Stimulated activated CD4-positive, alpha-beta T cell treated with anti-CD3 and anti-CD28 coated beads, Interleukin-4, amount 100 ng/mL, for 4 hours (primary cell): ENCODE results near the gene LDB3.
"Not testable (repeated sequence)": the region's sequence is repeated elsewhere in the genome, so short reads cannot be mapped to it uniquely, and the experiment has no call there.

ENCODE experiments used
- DNase-seq, 2 experiments: peaks; one replicate each; pipeline ENCODE4 v3.0.0-alpha.2; 2020

Gene LDB3

DNA sequence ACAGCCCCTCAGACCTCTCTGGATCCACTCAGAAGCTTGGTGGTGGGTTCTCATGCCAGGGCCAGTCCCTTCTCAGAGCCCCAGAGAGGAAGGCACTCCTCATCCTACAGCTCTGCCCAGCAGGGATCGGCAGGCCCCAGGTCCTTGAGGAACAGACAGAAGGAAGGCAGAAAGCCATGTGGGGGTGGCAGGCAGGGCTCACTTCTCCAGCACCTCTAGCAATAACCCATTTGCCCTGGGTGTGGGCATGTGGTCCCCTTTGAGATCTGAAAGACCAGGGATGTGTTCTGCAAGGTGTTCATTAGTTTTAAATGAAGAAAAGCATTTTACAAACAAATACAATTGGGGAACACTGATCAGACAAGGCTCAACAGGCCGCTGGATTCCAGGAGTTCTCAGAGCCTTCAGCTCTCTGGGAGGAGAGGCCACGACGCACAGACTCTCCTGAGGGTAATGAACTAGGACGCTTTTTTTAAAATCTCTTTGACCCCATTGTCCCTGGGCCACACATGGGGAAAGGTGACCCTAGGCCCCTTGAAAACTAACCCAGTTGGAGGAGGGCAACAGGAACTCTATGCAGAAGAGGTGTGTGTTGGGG lies 40.6 kb downstream of the LDB3 start:
- no peak for DNase-seq

DNA sequence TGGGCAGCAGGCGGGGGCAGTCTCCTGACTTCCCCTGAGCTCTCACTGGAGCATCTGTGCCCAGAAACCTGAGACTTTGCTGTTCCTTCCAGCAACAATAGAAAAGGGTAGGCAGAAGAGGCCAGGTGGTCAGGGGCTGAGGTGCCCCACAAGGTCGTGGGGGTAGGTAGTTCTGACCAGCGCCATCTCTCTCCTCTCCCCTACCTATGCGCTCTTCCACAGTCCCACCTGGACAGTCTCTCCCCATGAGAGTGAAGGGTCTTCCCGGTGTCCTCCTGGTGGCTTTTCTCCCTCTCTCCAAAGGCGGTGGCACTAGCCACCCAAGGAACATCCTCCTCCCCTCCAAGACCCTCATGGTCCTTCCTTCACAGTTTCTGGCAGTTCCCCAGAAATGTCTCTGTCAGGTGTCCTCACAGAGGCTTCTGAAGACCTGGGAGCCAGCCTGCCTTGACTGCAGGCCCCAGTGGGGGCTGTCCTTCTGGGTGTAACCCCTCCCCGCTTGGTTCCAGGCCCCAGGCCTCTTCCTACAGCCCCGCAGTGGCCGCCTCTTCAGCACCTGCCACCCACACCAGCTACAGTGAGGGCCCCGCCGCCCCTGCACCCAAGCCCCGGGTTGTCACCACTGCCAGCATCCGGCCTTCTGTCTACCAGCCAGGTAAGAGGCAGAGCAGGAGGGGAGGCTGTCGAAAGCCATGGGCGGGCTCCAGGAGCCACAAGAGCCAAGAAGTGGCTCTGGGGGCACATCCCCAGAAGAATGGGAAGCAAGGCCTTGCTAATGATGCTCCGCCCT lies 41.3 kb downstream of the LDB3 start:
- no peak for DNase-seq

DNA sequence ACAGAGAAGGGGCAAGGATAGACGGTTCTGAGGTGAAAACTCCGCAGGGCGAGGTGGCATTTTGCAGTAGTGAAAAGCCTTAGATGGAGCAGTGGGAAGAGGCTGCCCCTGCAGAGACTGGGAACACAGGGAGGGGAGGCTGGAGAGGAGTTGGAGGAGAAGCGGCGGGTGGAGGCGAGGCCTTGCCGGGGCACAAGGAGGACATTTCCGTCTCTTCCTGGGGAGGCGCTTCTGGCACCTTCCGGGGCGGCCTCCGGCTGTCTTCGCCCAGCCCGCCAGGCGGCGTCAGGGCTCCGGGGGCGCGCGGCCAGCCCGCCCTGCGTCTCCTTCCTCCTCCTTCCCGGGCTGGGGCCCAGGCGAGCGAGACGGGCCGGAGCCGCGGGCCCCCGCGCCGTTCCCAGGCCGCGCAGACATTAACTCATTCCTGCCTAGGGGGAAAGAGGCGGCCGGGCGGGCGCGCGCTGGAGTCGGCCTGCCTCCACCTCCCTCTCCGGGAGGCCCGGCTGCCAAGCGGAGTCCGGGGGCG lies 42.7 kb downstream of the LDB3 start:
- DNase-seq, result peak; percentile 78 to 84

DNA sequence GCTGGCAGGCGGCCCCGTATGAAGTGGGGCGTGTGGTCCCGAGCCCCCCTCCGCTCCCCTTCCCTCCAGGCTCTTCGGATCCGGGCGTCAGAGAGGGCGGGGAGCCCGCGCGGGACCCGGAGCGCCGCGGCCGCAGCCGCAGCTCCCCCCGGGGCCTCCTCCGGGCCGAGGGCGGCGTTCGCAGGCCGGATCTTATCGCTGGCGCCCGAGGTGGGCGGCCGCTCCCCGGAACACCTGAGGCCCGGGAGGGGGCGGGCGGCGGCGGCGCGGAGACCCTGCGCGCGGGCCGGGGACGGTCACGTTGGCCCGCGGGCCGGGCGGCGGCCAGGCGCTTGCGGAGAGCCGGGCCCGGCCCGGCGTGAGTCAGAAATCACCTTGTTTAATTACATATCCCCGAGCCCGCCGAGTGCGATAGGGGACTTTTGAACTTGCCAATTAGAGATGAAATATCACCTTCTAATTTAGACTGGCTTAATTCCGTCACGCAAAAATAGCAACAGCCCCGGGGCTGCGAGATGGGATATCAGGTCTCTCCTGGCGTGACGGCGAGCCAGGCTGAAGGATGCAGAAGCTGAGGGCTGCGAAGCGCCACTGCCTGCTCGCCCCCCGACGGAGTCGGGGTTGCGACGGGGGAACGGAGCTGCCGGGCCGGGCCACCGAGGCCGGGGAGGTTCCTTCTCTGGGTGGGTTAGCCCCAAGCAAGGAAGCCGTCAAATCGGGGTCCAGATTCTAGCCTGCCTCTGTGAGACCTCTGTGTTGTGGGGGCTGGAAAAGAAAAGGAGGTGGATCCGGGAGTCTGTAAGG lies 43.4 kb downstream of the LDB3 start:
- DNase-seq, result peak; percentile 51 to 62

DNA sequence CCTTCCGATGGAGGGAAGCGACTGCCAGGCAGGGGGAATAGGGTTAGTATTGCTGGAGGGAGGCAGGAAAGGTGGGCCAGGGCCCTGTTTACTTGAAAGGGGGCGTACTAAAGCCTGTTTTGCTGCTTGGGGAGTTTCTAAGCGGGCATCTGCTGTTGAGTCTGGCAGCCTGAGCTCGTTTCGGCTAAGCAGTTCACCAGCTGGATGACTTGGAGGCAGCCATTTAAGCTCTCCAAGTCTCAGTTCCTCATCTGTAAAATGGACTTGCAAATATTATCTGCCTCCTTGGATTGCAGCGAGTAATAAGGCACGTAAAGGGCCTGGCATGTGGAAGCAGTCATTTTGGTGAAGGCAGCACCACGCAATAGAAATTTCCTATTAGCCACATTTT lies 44.0 kb downstream of the LDB3 start:
- DNase-seq, result no peak

DNA sequence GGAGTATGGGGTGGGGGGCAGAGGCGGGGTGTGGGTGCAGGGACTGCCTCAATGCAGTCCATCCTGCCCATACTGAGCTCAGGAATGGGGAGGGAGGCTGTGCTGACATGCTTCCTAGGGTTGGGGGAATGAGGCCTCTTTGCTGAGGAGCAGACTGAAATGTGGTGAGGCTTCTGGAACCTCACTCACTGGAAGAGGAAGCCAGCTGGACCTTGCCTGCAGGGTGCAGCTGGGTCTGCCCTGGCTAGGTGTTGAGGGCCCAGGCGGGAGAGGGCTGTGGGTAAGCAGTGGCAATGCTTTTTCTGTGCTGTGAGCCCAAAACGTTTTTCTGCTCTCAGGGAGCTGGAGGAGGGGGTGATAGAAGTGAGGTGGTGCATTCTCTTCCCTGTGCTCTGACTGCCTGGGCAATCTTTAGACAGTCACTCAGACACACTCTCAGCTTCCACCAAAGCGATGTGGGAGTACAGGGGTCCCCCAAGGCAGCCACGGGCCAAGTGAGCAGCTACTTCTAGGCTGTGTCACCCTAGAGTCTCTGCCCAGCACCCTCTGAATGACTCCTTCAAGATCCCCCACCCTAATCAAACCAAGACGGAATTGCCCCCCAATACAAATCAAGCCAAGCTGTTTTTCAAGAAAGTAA lies 47.0 kb downstream of the LDB3 start:
- DNase-seq, result no peak

DNA sequence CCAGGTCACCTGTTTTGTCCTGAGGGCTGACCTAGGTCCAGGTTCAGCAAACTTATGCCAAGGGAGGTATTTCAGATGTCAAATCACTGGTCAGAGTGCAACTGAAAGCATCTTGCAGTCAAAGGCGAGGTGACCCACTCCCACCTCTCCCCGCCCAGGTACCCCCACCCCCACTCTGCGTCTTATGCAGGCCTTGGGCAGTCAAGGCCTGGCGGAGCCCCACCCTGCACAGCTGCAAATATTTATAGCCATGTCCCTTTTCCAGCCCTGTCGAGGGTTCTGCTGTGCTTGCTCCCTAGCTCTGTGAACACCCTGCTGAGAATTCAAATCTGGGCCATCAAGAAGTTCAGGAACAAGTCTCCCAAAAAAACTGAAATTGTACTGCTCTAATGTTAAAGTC lies 47.5 kb downstream of the LDB3 start:
- no peak for DNase-seq

DNA sequence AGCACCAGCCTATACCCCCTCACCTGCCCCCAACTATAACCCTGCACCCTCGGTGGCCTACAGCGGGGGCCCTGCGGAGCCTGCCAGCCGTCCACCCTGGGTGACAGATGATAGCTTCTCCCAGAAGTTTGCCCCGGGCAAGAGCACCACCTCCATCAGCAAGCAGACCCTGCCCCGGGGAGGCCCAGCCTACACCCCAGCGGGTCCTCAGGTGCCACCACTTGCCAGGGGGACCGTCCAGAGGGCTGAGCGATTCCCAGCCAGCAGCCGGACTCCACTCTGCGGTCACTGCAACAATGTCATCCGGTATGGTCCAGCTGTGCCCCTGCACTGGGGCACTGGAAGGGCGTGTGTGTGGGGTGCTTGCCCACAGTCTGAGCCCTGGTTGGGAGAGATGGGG lies 48.2 kb downstream of the LDB3 start:
- no peak for DNase-seq

DNA sequence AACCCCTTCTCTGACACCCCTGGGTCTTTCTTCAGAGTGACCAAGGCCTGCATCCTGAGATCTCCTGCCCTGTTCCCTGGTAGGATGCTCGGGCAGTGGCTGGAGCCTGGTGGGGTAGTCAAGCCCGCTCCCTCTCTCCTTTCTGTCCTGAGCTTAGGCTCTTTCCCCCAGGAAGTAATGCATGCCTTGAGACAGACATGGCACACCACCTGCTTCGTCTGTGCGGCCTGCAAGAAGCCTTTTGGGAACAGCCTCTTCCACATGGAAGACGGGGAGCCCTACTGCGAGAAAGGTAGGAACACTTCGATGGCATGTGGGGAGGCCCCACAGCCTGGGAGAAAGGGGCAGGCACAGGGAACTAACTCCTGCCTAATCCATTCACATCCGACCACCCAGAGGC lies 50.2 kb downstream of the LDB3 start:
- DNase-seq, result no peak

DNA sequence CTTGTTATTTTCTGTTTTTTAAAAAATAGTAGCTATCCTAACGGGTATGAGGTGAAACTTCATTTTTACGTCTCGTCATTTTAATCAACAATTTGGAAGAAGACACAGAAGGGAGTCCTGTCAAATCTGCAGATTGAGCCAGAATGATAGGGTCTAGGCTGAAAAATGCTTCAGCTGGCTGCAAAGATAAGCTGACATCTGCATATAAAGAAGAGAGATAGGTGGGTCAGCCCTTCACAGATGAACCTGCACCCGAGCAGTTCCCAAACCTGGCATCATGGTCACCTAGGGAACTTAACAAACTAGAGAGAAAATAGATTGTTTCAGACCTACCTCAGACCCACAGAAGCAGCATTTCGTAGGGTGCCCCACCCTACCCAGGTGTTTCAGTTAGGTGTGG lies 52.9 kb downstream of the LDB3 start:
- DNase-seq, result no peak

DNA sequence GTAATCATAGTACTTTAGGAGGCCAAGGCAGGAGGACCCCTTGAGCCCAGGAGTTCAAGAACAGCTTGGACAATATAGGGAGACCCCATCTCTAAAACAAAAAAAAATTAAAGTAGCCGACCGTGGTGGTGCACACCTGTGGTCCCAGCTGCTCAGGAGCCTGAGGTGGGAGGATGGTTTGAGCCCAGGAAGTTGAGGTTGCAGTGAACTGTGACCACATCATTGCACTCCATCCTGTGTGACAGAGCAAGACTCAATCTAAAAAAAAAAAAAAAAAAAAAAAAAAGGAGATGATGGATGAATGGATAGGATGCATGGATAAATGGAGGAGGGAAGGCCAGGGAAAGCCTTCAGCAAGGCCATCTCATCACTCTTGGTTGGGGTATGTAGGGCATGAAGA lies 54.7 kb downstream of the LDB3 start:
- no peak for DNase-seq

DNA sequence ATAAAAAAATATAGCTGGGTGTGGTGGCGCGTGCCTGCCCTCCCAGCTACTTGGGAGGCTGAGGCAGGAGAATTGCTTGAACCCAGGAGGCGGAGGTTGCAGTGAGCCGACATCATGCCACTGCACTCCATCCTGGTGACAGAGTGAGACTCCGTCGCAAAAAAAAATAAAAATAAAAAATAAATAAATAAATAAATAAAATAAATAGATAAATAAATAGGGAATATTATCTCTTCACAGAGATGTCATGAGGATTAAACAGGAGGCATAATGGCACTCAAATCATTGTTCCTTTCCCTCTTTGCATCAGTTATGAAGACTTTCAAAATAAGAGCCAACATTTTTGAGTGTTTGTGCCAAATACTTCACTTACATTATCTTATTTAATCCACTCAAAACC lies 56.1 kb downstream of the LDB3 start:
- DNase-seq, result no peak

DNA sequence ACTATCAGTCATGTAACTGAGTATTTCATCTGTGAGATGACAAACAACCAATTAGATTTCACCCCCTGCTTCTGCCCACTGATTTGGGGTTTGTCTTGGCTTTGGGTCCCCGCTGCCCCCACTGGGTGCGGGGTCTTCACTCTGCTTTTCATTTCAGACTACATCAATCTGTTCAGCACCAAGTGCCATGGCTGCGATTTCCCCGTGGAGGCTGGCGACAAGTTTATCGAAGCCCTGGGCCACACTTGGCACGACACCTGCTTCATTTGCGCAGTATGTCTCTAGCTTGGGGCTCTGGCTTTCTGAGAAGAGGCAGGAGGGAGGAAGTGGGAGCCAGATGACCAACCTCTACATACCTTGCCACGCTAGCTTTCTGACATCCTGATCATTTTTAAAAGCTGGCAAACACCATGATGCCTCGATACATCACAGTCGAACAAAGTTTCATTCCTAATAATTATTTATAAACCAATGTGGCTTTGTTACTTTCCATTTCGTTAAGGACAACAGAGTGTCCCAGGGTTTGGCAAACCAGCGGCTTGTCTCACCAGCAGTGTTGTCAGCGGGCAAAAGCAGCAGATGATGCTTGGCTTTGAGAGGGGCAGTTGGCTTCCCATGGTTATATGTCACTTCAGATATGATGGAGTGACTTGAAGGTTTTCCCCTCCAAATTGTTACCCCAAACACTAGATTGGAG lies 57.8 kb downstream of the LDB3 start:
- DNase-seq, result no peak

DNA sequence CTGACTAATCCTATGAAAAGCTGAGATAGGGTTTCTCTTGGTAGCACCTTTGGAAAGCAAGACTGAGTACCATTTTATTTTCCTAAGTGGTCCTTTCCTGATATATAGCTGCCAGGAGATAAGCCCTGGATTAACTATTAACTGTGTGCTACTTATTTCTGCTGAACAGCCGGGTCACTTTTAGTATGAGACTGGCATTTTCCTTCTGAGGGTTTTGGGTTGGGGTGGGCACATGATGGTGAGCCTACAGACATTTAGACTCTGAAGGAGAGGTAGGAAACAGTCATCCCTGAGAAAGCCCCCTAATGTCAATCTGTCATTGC lies 58.3 kb downstream of the LDB3 start:
- no peak for DNase-seq

DNA sequence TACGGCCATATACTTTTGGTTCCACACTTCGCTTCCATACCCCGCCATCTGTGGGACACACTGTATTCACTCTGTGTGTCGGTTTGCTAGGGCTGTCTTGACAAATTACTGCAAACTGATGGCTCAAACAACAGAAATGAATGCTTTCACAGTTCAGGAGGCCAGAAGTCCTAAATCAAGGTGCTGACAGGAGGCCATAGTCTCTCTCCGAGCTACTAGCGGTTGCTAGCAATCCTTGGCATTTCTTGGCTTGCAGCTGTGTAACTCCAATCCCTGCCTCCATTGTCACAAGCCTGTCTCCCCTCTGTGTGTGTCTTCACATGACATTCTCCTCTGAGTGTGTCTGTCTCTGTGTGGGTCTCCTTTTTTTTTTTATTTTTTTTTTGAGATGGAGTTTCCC lies 59.2 kb downstream of the LDB3 start:
- DNase-seq, result no peak

DNA sequence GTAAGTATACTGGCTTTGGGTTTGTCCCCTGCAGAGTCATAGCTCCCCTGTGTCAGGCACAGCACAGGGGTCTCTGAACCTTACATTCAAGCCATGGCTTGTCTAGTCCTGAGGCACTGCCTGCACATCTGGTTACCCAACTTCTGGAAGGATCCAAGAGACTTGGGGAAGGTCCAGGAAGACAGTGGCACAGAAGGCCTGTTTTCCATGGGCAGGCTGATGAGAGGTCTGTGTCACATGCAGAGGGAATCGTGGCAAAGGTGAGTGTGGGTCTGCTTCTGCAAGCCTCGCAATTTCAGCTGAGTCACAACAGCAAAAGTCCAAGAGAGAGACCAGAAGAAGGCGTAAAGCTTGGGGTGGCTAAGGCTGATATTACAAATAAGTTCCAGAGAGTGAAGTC lies 59.7 kb downstream of the LDB3 start:
- DNase-seq, result no peak

DNA sequence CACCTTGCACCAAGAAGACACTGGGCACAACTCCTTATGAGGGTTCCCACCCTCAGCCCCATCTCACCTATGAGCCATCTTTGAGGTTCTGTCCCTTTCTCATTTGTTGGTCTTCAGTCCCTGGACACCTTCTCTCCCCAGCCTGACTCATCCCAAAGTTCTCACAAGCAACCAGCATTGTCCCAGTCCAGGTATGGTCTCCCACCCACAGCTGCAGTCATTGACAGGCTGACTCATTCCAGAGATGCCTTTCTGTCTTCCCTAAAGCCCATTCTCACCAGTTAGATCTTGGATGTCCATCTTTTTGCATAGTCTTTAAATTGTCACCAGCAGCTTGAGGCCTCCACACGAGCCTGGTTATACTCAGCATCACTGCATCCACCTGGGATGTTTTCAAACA lies 61.4 kb downstream of the LDB3 start:
- no peak for DNase-seq

DNA sequence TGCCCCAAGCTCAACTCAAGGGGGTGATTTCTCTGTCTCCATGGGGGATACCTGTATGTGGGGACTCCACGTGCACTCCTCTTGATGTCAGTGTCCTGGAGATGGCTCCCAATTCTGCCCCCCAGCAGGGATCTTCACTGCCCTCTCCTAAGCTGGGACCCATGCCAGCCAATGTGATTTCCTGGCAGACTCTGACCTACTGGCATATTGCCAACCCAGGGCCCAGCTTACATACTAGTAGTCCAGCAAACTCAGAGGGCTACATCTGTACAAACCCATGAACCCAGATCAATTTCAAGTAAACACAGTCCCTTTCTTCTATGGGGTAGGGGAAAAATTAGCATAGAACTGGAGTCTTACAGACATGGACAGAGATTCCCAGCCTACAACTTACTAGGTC lies 61.9 kb downstream of the LDB3 start:
- DNase-seq, result no peak

DNA sequence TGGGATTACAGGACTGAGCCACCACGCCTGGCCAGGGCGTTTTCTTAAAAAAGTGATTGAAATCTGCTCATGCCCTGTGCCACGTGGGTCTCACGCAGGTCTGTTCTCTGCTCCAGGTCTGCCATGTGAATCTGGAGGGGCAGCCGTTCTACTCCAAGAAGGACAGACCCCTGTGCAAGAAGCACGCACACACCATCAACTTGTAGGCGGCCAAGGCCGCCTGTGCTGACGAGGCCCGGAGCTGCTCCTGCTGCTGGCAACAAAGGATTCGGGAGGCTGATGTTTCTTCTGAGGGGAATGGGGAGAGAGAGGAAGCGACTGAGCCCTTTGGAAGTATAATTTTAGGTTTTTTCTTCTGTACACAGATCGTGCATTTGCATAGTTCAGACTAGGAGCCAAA lies 64.5 kb downstream of the LDB3 start:
- no peak for DNase-seq

DNA sequence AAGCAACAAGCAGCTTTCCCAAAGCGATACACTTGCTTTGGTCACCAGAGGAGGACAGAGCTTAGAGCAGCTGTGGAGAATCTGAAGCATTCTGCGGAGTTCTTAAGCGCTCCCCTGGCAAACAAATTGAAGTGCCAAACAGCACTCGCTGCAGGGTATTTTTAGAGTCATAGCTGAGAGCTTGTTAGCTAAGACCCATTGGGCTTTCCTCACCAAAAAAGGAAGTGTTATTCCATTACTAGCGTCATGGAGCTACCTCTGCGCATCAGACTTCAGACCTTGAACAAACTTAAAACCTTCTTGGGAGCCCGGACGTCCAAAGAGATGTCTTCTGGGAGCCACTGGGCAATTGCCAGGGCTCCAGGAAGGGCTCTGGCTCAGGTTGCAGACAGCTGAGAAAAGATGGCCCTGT lies 65.0 kb downstream of the LDB3 start:
- DNase-seq, result no peak

DNA sequence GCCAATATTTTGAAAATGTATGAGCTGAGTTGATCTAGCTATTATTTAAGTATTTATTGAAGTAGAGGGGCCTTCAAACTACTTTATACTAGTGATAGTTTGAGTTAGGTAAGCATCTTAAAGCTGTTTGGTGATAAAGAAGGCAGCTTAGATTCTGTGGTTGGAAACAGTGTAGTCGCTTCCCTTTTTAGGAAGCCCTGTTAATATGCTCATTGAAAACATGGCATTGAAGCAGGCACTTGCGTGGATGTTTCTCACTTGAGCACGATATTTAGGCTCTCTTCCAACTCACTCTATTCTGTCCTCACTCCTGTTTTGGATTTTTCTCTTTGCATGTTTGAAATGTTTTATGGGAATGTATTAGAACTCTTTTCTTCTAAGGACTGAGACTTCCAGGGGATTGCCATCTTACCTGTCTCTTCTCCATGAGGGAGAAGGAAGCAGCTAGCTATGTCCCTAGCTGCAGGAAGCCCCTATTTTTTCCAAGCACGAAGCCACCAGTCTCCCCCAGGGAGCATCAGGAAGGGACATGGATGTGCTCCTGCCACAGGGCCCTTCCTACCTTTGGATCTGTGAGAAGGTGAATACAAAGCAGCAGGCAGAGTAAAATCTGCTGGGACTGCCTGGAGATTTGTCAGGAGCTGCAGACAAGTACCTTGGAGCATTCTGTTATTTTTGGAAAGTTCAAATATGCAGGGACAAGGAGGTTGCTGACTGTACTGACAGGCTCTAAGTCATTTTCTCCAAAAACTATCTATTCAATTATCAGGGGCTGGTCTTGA lies 66.1 kb downstream of the LDB3 start:
- DNase-seq, result no peak

DNA sequence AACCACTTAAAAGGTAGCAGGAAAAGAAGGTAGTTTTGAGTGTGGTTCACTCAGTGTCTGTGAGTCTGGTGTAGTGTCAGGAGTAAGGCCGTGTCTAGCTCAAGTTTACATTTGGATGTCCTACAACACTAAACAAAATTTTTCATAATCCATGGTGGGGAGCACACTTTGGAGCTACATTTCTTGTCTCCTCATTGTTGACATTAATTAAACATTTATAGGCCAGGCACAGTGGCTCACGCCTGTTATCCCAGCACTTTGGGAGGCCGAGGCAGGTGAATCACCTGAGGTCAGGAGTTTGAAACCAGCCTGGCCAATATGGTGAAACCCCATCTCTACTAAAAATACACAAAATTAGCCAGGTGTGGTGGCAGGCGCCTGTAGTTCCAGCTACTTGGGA lies 67.0 kb downstream of the LDB3 start:
- DNase-seq, result not testable (repeated sequence)
